Heart left ventricle (tissue), 13 donors: ENCODE results near the gene RIOX2.

ENCODE experiments used
- POLR2A ChIP-seq, 2 donors: fragments of 450-650 bp; IDR thresholded peaks; one replicate each; pipeline ENCODE4 v1.6.1; 2017; ENCODE audit warnings: antibody characterized with exemption in 2 of 2, mild to moderate bottlenecking in 2 of 2, moderate library complexity in 2 of 2
- TF ChIP-seq, protein P1 (sequence below), 12 donors: fragments of 200-600 bp; sonication (generic) in 4 of 12; IDR thresholded peaks; one replicate each; pipeline versions ENCODE4 v1.5.0 to v1.8.0; 2018 to 2022; ENCODE audit warnings: antibody characterized with exemption in 12 of 12, mild to moderate bottlenecking in 5 of 12
- donor health status: ischemic (EF 13 %, LVEDD 7.1; RV severe dilation, severe dysfunction).
- donor health status: DM: no; HTN: yes; CAD: no.
- donor health status: DM: no; HTN: no; CAD: no.
- donor health status: ischemic (EF 25% LVEDD 6.9; RV normal size, moderate dysfunction).
- donor health status: ischemic (EF 25% LVEDD 5.7; RV mildly dilated, moderate dysfunction).
- donor health status: ischemic (EF 35%, LVEDD 5.7; RV mildly dilated, moderate dysfunction).
- donor health status: nonischemic (EF 11% LVEDD 7.7; RV severe dilation, severe dysfunction).
- donor health status: DM: yes; HTN: yes; CAD: no.
- donor health status: PGD.
- donor health status: ischemic (EF 29% LVEDD 5.4; RV normal size, mild dysfunction).
- donor health status: nonischemic (EF 23%, LVEDD 6.1; RV moderate dilation, normal function).

DNA sequence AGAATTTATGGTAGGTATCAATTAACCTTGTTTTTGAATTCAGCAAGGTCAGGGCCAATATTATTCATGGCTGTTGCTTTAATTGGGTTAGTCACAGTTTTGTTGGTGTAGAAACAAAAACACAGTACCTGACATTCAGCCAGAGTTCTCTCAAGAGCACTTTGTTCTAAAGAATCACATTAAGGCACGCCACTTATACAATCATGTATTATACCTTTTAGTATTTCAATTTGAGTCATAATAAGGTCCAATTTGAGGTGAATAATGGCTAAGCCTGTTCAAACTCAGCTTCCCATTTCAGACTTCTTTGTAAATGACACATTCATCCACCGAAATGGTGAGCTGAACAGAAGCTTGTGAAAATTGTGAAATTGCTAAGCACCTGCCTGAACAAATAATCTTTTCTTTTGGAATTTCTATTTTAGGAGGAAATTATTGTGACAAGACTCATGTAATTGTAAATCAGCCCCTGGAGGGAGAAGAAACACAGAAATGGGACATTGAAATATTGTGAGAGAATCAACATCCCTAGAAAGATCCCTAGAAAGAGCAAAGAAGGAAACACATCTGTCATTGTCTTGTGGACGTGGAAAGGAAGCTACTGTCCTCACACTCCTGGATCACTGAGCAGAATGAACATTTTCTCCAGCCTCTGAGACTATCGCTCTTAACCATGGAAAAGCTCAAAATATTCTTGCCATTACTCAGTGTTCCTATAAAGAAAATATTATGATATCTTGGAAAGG is 29.3 kb downstream of the RIOX2 start:
- TF ChIP-seq, protein P1, sequence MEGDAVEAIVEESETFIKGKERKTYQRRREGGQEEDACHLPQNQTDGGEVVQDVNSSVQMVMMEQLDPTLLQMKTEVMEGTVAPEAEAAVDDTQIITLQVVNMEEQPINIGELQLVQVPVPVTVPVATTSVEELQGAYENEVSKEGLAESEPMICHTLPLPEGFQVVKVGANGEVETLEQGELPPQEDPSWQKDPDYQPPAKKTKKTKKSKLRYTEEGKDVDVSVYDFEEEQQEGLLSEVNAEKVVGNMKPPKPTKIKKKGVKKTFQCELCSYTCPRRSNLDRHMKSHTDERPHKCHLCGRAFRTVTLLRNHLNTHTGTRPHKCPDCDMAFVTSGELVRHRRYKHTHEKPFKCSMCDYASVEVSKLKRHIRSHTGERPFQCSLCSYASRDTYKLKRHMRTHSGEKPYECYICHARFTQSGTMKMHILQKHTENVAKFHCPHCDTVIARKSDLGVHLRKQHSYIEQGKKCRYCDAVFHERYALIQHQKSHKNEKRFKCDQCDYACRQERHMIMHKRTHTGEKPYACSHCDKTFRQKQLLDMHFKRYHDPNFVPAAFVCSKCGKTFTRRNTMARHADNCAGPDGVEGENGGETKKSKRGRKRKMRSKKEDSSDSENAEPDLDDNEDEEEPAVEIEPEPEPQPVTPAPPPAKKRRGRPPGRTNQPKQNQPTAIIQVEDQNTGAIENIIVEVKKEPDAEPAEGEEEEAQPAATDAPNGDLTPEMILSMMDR (IDR thresholded peaks at IDR 0.05) = no peak
- TF ChIP-seq POLR2A (IDR thresholded peaks at IDR 0.05) = no peak
